ENCODE results near the gene SLC9A8. TPM values are rescaled to one million over a fixed set of nuclear protein-coding genes. Genes with fewer than 3 reads are reported as not detected.

SLC9A8 gene
- total and polyA plus RNA-seq, 7 experiments from 2014 or later: 6.2 to 42.5 (median 23.6) TPM

- Histone ChIP-seq H3K27me3 (ENCODE audit: control insufficient read depth in 2 of 2, insufficient read depth in 2 of 2, low read length in 2 of 2) (no peaks in the 10 kb centered on the region), H3K4me3 (ENCODE audit: low read length) (no peak overlapping the region), H3K9me3 (ENCODE audit: control insufficient read depth in 2 of 3, low read length in 3 of 3) (no peaks in the 10 kb centered on the region), H3K4me1 (ENCODE audit: control insufficient read depth in 2 of 2, insufficient read depth in 2 of 2, low read length in 2 of 2) (peaks cover 12 to 17% of the 10 kb centered on the region in 2 donors), H3K36me3 (ENCODE audit: control insufficient read depth in 2 of 3, insufficient read depth in 3 of 3, low read length in 3 of 3) (peaks cover 0 to 1% (median 0%) of the 10 kb centered on the region in 3 experiments), H3K27ac (ENCODE audit: low read depth, low read length) (peak overlapping the region; percentile 7)
- H3K36me3 Mint-ChIP-seq: peaks cover 0 to 14% (median 8%) of the 10 kb centered on the region in 5 donors
- H3K9me3 Mint-ChIP-seq: no peaks in the 10 kb centered on the region
- H3K4me3 Mint-ChIP-seq: peak overlapping the region in 3 of 10 donors; percentile 25 to 89 (median 38)
- no peaks in the 10 kb centered on the region for H3K27me3 Mint-ChIP-seq
- peak overlapping the region in 8 of 9 donors; percentile 33 to 97 (median 90) for H3K27ac Mint-ChIP-seq
- DNase-seq (no peak), ATAC-seq (no peak)
- H3K4me1 Mint-ChIP-seq: peaks cover 13 to 47% (median 38%) of the 10 kb centered on the region in 7 donors
- POLR2A ChIA-PET: interaction anchor here (0.7 kb wide), 1 partner anchor 120 kb away, joined by 5 read pairs; no protein-coding TSS in a partner anchor
- CTCF ChIA-PET: interaction anchor here (0.5 kb wide), 1 partner anchor 78 kb away, joined by 3 read pairs; no protein-coding TSS in a partner anchor
- intact Hi-C loops (cut with micrococcal nuclease): loop anchor here in 1 of 2 donors (5.0 to 10.0 kb wide), 3 partner anchors 304 to 1732 kb away; partner anchors contain the start of genes CEBPB, NFATC2 and UBE2V1
Measured at GRCh38 chr20:49810491-49811190, 2.0 kb upstream of the SLC9A8 start.

GRCh38 chr20:49811825-49812506 is 662 bp upstream of the SLC9A8 start:
- Histone ChIP-seq H3K36me3 (ENCODE audit: control insufficient read depth in 2 of 3, insufficient read depth in 3 of 3, low read length in 3 of 3) (peaks cover 0 to 11% (median 0%) of the 10 kb centered on the region in 3 experiments), H3K27me3 (ENCODE audit: control insufficient read depth in 2 of 2, insufficient read depth in 2 of 2, low read length in 2 of 2) (no peaks in the 10 kb centered on the region), H3K4me1 (ENCODE audit: control insufficient read depth in 2 of 2, insufficient read depth in 2 of 2, low read length in 2 of 2) (peaks cover 12 to 17% of the 10 kb centered on the region in 2 donors), H3K9me3 (ENCODE audit: control insufficient read depth in 2 of 3, low read length in 3 of 3) (no peaks in the 10 kb centered on the region), H3K4me3 (ENCODE audit: low read length) (peak overlapping the region; percentile 81), H3K27ac (ENCODE audit: low read depth, low read length) (peak overlapping the region; percentile 95)
- H3K27ac Mint-ChIP-seq: peak overlapping the region; percentile 94 to 98 (median 95)
- intact Hi-C loops (cut with micrococcal nuclease): loop anchor here (1.0 to 10.0 kb wide), 9 partner anchors 11 to 1730 kb away; partner anchors contain the start of genes B4GALT5 (in 2 of the 2), CEBPB (in 1 of the 2), CSE1L (in 1 of the 2) and NFATC2 (in 1 of the 2)
- ATAC-seq (no peak), DNase-seq (no peak)
- peaks cover 0 to 23% (median 12%) of the 10 kb centered on the region in 5 donors for H3K36me3 Mint-ChIP-seq
- H3K9me3 Mint-ChIP-seq: no peaks in the 10 kb centered on the region
- ChIA-PET POLR2A (interaction anchor here (0.9 to 2.0 kb wide), 4 partner anchors 7 to 22 kb away, joined by 3 to 9 read pairs (median 6); no protein-coding TSS in a partner anchor), CTCF (no interaction called here)
- no peaks in the 10 kb centered on the region for H3K27me3 Mint-ChIP-seq
- H3K4me1 Mint-ChIP-seq: peaks cover 13 to 46% (median 38%) of the 10 kb centered on the region in 7 donors
- peak overlapping the region; percentile 87 to 99 (median 94) for H3K4me3 Mint-ChIP-seq

GRCh38 chr20:49813305-49813974 is 812 bp downstream of the SLC9A8 start:
- H3K4me3 Mint-ChIP-seq: peak overlapping the region; percentile 90 to 99 (median 94)
- peaks cover 13 to 51% (median 39%) of the 10 kb centered on the region in 7 donors for H3K4me1 Mint-ChIP-seq
- POLR2A ChIA-PET: interaction anchor here (0.7 to 2.0 kb wide), 10 partner anchors 9 to 300 kb away, joined by 3 to 9 read pairs (median 4); no protein-coding TSS in a partner anchor

GRCh38 chr20:49814057-49814694 is 1.5 kb downstream of the SLC9A8 start:
- peak overlapping the region; percentile 81 for H3K4me3 ChIP-seq (ENCODE audit: low read length)
- H3K9me3 ChIP-seq (ENCODE audit: control insufficient read depth in 2 of 3, low read length in 3 of 3): no peaks in the 10 kb centered on the region
- H3K4me1 ChIP-seq (ENCODE audit: control insufficient read depth in 2 of 2, insufficient read depth in 2 of 2, low read length in 2 of 2): peaks cover 12 to 17% of the 10 kb centered on the region in 2 donors
- CTCF ChIA-PET: no interaction called here
- DNase-seq (no peak), ATAC-seq (no peak)
- intact Hi-C loops (cut with micrococcal nuclease): loop anchor here in 1 of 2 donors (5.0 to 10.0 kb wide), 3 partner anchors 301 to 1728 kb away; partner anchors contain the start of genes CEBPB, NFATC2 and UBE2V1
- H3K4me3 Mint-ChIP-seq: peak overlapping the region; percentile 90 to 99 (median 94)
- no peaks in the 10 kb centered on the region for H3K27me3 Mint-ChIP-seq
- H3K4me1 Mint-ChIP-seq: peaks cover 13 to 57% (median 43%) of the 10 kb centered on the region in 7 donors
- H3K27ac Mint-ChIP-seq: peak overlapping the region; percentile 92 to 98 (median 96)
- POLR2A ChIA-PET: interaction anchor here (1.7 to 2.0 kb wide), 3 partner anchors 10 to 123 kb away, joined by 4 to 9 read pairs (median 7); no protein-coding TSS in a partner anchor
- no peaks in the 10 kb centered on the region for H3K9me3 Mint-ChIP-seq
- peaks cover 0 to 33% (median 17%) of the 10 kb centered on the region in 5 donors for H3K36me3 Mint-ChIP-seq
- H3K27ac ChIP-seq (ENCODE audit: low read depth, low read length): peak overlapping the region; percentile 95
- H3K27me3 ChIP-seq (ENCODE audit: control insufficient read depth in 2 of 2, insufficient read depth in 2 of 2, low read length in 2 of 2): no peaks in the 10 kb centered on the region
- peaks cover 0 to 20% (median 0%) of the 10 kb centered on the region in 3 experiments for H3K36me3 ChIP-seq (ENCODE audit: control insufficient read depth in 2 of 3, insufficient read depth in 3 of 3, low read length in 3 of 3)

More at GRCh38 chr20:49813305-49813974, 812 bp downstream of the SLC9A8 start:
- H3K27me3 Mint-ChIP-seq: no peaks in the 10 kb centered on the region
- no peaks in the 10 kb centered on the region for H3K9me3 Mint-ChIP-seq
- H3K4me3 ChIP-seq (ENCODE audit: low read length): peak overlapping the region; percentile 81
- H3K4me1 ChIP-seq (ENCODE audit: control insufficient read depth in 2 of 2, insufficient read depth in 2 of 2, low read length in 2 of 2): peaks cover 12 to 17% of the 10 kb centered on the region in 2 donors
- peaks cover 0 to 29% (median 12%) of the 10 kb centered on the region in 5 donors for H3K36me3 Mint-ChIP-seq
- CTCF ChIA-PET: interaction anchor here (1.0 kb wide), 1 partner anchor 11 kb away, joined by 3 read pairs; no protein-coding TSS in a partner anchor
- DNase-seq: no peak
- ATAC-seq: no peak
- peaks cover 0 to 13% (median 0%) of the 10 kb centered on the region in 3 experiments for H3K36me3 ChIP-seq (ENCODE audit: control insufficient read depth in 2 of 3, insufficient read depth in 3 of 3, low read length in 3 of 3)
- intact Hi-C loops (cut with micrococcal nuclease): loop anchor here (1.0 to 10.0 kb wide), 9 partner anchors 10 to 1729 kb away; partner anchors contain the start of genes B4GALT5 (in 1 of the 2), CEBPB (in 1 of the 2), CSE1L (in 1 of the 2) and NFATC2 (in 1 of the 2)
- H3K9me3 ChIP-seq (ENCODE audit: control insufficient read depth in 2 of 3, low read length in 3 of 3): no peaks in the 10 kb centered on the region
- peak overlapping the region; percentile 92 to 98 (median 96) for H3K27ac Mint-ChIP-seq
- no peaks in the 10 kb centered on the region for H3K27me3 ChIP-seq (ENCODE audit: control insufficient read depth in 2 of 2, insufficient read depth in 2 of 2, low read length in 2 of 2)
- H3K27ac ChIP-seq (ENCODE audit: low read depth, low read length): peak overlapping the region; percentile 95

- Histone ChIP-seq H3K9me3 (ENCODE audit: control insufficient read depth in 2 of 3, low read length in 3 of 3) (no peaks in the 10 kb centered on the region), H3K27ac (ENCODE audit: low read depth, low read length) (no peak overlapping the region), H3K4me1 (ENCODE audit: control insufficient read depth in 2 of 2, insufficient read depth in 2 of 2, low read length in 2 of 2) (peaks cover 25 to 27% of the 10 kb centered on the region in 2 donors), H3K4me3 (ENCODE audit: low read length) (no peak overlapping the region), H3K36me3 (ENCODE audit: control insufficient read depth in 2 of 3, insufficient read depth in 3 of 3, low read length in 3 of 3) (peaks cover 0 to 27% (median 7%) of the 10 kb centered on the region in 3 experiments), H3K27me3 (ENCODE audit: control insufficient read depth in 2 of 2, insufficient read depth in 2 of 2, low read length in 2 of 2) (no peaks in the 10 kb centered on the region)
- H3K27me3 Mint-ChIP-seq: no peaks in the 10 kb centered on the region
- ATAC-seq (no peak), DNase-seq (no peak)
- ChIA-PET CTCF (interaction anchor here (0.6 kb wide), 1 partner anchor 27 kb away, joined by 3 read pairs; no protein-coding TSS in a partner anchor), POLR2A (no interaction called here)
- H3K36me3 Mint-ChIP-seq: peaks cover 7 to 60% (median 37%) of the 10 kb centered on the region in 5 donors
- H3K9me3 Mint-ChIP-seq: peaks cover 0 to 6% (median 0%) of the 10 kb centered on the region in 11 donors
- intact Hi-C loops (cut with micrococcal nuclease): loop anchor here in 1 of 2 donors (10.0 kb wide), 1 partner anchor 296 kb away; the partner anchor contains the start of gene UBE2V1
- peaks cover 31 to 74% (median 58%) of the 10 kb centered on the region in 7 donors for H3K4me1 Mint-ChIP-seq
- H3K27ac Mint-ChIP-seq: no peak overlapping the region
- H3K4me3 Mint-ChIP-seq: no peak overlapping the region
Measured at GRCh38 chr20:49818816-49819215, 6.2 kb downstream of the SLC9A8 start.

Data from naive thymus-derived CD4-positive, alpha-beta T cell (primary cell).